DOHH2 (cell line): ENCODE results near the gene SEC61A1.

ENCODE experiments used
- H3F3A ChIP-seq: fragments of 200-600 bp; sonication (generic), shearing (Covaris generic); 2 replicates; pipeline ENCODE4 v1.6.0; 2016; ENCODE audit warnings: antibody characterized with exemption, mild to moderate bottlenecking; ENCODE audit not compliant: control insufficient read depth, insufficient read depth
- H3K27ac ChIP-seq: fragments of 200-600 bp; sonication (generic); 2 replicates; pipeline ENCODE4 v1.5.1; 2014; ENCODE audit warnings: low read depth, mild to moderate bottlenecking, low read length, moderate library complexity
- H3K27me3 ChIP-seq: fragments of 200-600 bp; sonication (generic); 2 replicates; pipeline ENCODE4 v1.6.1; 2014; ENCODE audit warnings: mild to moderate bottlenecking, low read length, mixed read lengths; ENCODE audit not compliant: control insufficient read depth
- H3K36me3 ChIP-seq: fragments of 200-600 bp; sonication (generic); 2 replicates; pipeline ENCODE4 v1.6.1; 2014; ENCODE audit warnings: mild to moderate bottlenecking, low read length, moderate library complexity, mixed read lengths; ENCODE audit not compliant: control insufficient read depth
- H3K4me1 ChIP-seq: fragments of 200-600 bp; sonication (generic); 2 replicates; pipeline ENCODE4 v1.6.1; 2014; ENCODE audit warnings: mild to moderate bottlenecking, low read length, mixed read lengths; ENCODE audit not compliant: control insufficient read depth
- H3K4me2 ChIP-seq: fragments of 200-600 bp; sonication (generic); 2 replicates; pipeline ENCODE4 v1.6.0; 2014; ENCODE audit warnings: mild to moderate bottlenecking, low read length, moderate library complexity
- H3K4me3 ChIP-seq: fragments of 200-600 bp; sonication (generic); 2 replicates; pipeline ENCODE4 v1.5.1; 2014; ENCODE audit warnings: mild to moderate bottlenecking, low read length, mixed read lengths
- H3K79me2 ChIP-seq: fragments of 200-600 bp; sonication (generic); 2 replicates; pipeline ENCODE4 v1.6.1; 2014; ENCODE audit warnings: mild to moderate bottlenecking, low read length, mixed read lengths; ENCODE audit not compliant: control insufficient read depth
- H3K9me2 ChIP-seq: fragments of 200-600 bp; sonication (generic); replicated peaks from 2 replicates; pipeline ENCODE4 v1.6.1; 2014; ENCODE audit warnings: mild to moderate bottlenecking, low read length, mixed read lengths; ENCODE audit not compliant: control insufficient read depth
- H3K9me3 ChIP-seq: fragments of 200-600 bp; sonication (generic); 2 replicates; pipeline ENCODE4 v1.6.1; 2014; ENCODE audit warnings: antibody characterized with exemption, low read length, mixed read lengths; ENCODE audit not compliant: control insufficient read depth, insufficient read depth
- H4K20me1 ChIP-seq: fragments of 200-600 bp; sonication (generic); 2 replicates; pipeline ENCODE4 v1.6.0; 2014; ENCODE audit warnings: low read depth, mild to moderate bottlenecking, antibody characterized with exemption, low read length, moderate library complexity; ENCODE audit not compliant: control insufficient read depth, insufficient read depth
- CTCF ChIP-seq: fragments of 200-600 bp; sonication (generic); IDR thresholded peaks from one replicate; pipeline ENCODE4 v1.5.1; 2014; ENCODE audit warnings: antibody characterized with exemption, mild to moderate bottlenecking, low read depth, low read length; ENCODE audit not compliant: poor library complexity, severe bottlenecking
- EZH2phosphoT487 ChIP-seq: fragments of 200-600 bp; sonication (generic); IDR thresholded peaks from 2 replicates; pipeline ENCODE4 v1.6.1; 2017; ENCODE audit warnings: borderline replicate concordance, mild to moderate bottlenecking, antibody characterized with exemption, low read length, moderate library complexity, mixed read lengths

SEC61A1 gene

GRCh38 chr3:128051837-128052594, at the start of gene SEC61A1:
SEC61A1 (plus strand) TSS chr3:128052437; CDS start chr3:128052553, 116 bp downstream.
- TF ChIP-seq CTCF (no peak), EZH2phosphoT487 (no peak)
- Histone ChIP-seq H3K79me2 (peaks cover 56% of the 10 kb centered on the region), H3K27ac (peak within 1 kb of the TSS; percentile 66), H3K9me2 (no peaks in the 10 kb centered on the region), H3K4me1 (peaks cover 36% of the 10 kb centered on the region), H4K20me1 (peaks cover 8% of the 10 kb centered on the region; the same call in 1 of the 2 replicates), H3K27me3 (no peaks in the 10 kb centered on the region), H3K36me3 (peaks cover 45% of the 10 kb centered on the region), H3K9me3 (no peaks in the 10 kb centered on the region), H3K4me3 (peak within 1 kb of the TSS; percentile 94), H3F3A (peaks cover 5% of the 10 kb centered on the region), H3K4me2 (peak within 1 kb of the TSS; percentile 79)

DNA sequence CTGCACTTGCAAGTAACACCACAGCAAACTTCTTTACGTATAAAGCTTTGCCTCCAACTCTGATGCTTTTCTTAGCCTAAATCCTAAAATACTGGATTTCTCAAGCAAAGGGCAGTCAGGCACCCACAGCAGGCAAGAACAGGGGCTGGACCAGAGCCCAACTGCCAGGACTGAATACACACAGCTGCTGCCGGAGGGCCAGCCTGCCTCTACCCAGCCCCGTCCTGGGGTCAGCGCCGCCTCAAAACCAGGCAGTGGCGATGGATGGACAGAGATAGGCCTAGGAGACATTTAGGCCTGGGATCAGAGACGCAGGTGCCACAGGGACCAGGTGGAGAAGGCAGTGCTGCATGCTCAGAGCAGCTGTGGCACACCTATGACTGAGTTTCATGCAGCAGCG, 47.6 kb upstream of the SEC61A1 start:
- no peak overlapping the region for H3K4me2 ChIP-seq

DNA sequence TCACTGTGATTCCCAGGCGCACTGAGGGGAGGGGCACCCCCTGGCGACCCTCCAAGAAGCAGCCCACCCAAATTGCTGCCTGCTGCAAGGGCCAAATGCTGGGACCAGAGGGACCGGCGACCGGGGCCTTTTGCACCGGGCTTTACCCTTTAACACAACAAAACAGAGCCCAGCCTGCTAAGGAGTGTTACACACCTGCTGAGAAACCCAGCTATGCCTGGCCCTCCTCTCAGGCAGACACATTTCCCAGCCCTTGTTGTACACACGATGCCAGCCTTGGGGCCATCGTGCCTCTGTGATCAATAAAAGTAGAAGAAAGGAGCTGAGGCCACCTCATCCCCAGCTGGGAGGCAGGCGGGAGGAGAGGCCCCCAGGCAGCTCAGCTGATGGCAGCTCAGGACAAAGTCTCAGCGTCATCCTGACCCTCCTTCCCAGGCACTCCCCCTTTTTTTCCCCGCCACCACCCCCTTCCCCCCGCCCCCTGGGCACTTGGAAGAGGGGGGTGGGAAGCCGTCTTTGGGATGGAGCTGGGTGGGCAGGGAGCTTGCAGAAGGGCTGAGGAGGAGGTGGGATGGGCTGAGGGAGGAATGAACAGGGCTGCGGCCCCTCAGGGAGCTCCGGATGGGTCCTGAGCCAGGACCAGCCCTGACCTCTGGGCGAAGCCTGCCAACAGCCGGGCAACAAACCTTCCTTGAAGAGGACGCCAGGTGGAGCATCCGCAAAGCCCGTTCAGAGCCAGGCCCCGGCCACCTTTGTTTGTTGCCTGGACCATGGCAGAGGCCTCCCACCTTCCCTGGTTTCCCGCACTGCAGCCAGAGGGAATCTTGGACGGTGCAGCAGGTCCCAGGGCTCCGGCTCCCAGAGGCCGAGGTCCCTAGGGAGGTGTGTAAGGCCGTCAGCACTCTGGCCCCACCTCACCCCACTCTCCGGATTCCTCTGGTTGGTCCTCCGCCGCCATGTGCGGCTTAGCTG, 45.9 kb upstream of the SEC61A1 start:
- H3K4me2 ChIP-seq: no peak overlapping the region
- TF ChIP-seq EZH2phosphoT487 (no peak), CTCF (no peak)
- no peaks in the 10 kb centered on the region for H3K9me3 ChIP-seq
- H3K4me1 ChIP-seq: peaks cover 2% of the 10 kb centered on the region
- peaks cover 8% of the 10 kb centered on the region; the same call in 1 of the 2 replicates for H3K27me3 ChIP-seq
- no peaks in the 10 kb centered on the region for H3K9me2 ChIP-seq
- H3K4me3 ChIP-seq: no peak overlapping the region
- no peaks in the 10 kb centered on the region for H4K20me1 ChIP-seq
- no peaks in the 10 kb centered on the region for H3K79me2 ChIP-seq
- H3K36me3 ChIP-seq: no peaks in the 10 kb centered on the region
- H3F3A ChIP-seq: no peaks in the 10 kb centered on the region
- H3K27ac ChIP-seq: no peak overlapping the region

More for the DNA sequence above, 47.6 kb upstream of the SEC61A1 start:
- H3K27ac ChIP-seq: no peak overlapping the region
- H4K20me1 ChIP-seq: no peaks in the 10 kb centered on the region
- H3K79me2 ChIP-seq: no peaks in the 10 kb centered on the region
- no peaks in the 10 kb centered on the region for H3K9me2 ChIP-seq
- H3K4me3 ChIP-seq: no peak overlapping the region
- H3K9me3 ChIP-seq: no peaks in the 10 kb centered on the region
- H3F3A ChIP-seq: no peaks in the 10 kb centered on the region
- H3K4me1 ChIP-seq: no peaks in the 10 kb centered on the region
- H3K36me3 ChIP-seq: no peaks in the 10 kb centered on the region
- H3K27me3 ChIP-seq: peaks cover 10% of the 10 kb centered on the region; the same call in 1 of the 2 replicates
- TF ChIP-seq CTCF (no peak), EZH2phosphoT487 (no peak)
